Islet precursor cell (in vitro differentiated cells): ENCODE results near the gene RNF26.

Source experiments
- DNase-seq: peaks from one replicate; pipeline ENCODE4 v3.0.0-alpha.2; 2018

Gene RNF26

GRCh38 chr11:119337581-119338317 lies 3.4 kb downstream of the RNF26 start:
- DNase-seq = peak; percentile 96

GRCh38 chr11:119338318-119338890 lies 4.1 kb downstream of the RNF26 start:
- DNase-seq = peak; percentile 91

GRCh38 chr11:119338965-119339588 lies 4.8 kb downstream of the RNF26 start:
- DNase-seq = peak; percentile 30

GRCh38 chr11:119339589-119340334 lies 5.4 kb downstream of the RNF26 start:
- peak; percentile 77 for DNase-seq

GRCh38 chr11:119340335-119341221 lies 6.3 kb downstream of the RNF26 start, which contains the start of gene C1QTNF5:
Gene C1QTNF5, minus strand, starts transcription at chr11:119340883. Its CDS starts 486 bp downstream, at chr11:119340397.
- DNase-seq = no peak

- peak; percentile 40 for DNase-seq
Measured at GRCh38 chr11:119341222-119342022, 7.1 kb downstream of the RNF26 start.

GRCh38 chr11:119342023-119342300 lies 7.6 kb downstream of the RNF26 start:
- DNase-seq = no peak

- peak; percentile 46 for DNase-seq
Measured at GRCh38 chr11:119342362-119343130, 8.2 kb downstream of the RNF26 start.

- peak; percentile 34 for DNase-seq
Measured at GRCh38 chr11:119343726-119344125, 9.4 kb downstream of the RNF26 start.

GRCh38 chr11:119344291-119345010 lies 10.1 kb downstream of the RNF26 start:
- no peak for DNase-seq

- DNase-seq = no peak
Measured at GRCh38 chr11:119345685-119346084, 11.4 kb downstream of the RNF26 start.

GRCh38 chr11:119346605-119347004 lies 12.3 kb downstream of the RNF26 start, which contains the start of gene MFRP:
Gene MFRP, minus strand, starts transcription at chr11:119346705. Its CDS starts 192 bp downstream, at chr11:119346513.
- no peak for DNase-seq

- no peak for DNase-seq
Measured at GRCh38 chr11:119347242-119347641, 12.9 kb downstream of the RNF26 start.

GRCh38 chr11:119347940-119348605 lies 13.7 kb downstream of the RNF26 start:
- no peak for DNase-seq

- DNase-seq = no peak
Measured at GRCh38 chr11:119350302-119350701, 16.0 kb downstream of the RNF26 start.

- no peak for DNase-seq
Measured at GRCh38 chr11:119351232-119351631, 16.9 kb downstream of the RNF26 start.

- DNase-seq = no peak
Measured at GRCh38 chr11:119352857-119353260, 18.5 kb downstream of the RNF26 start.

- DNase-seq = no peak
Measured at GRCh38 chr11:119355091-119355843, 20.9 kb downstream of the RNF26 start.
